HG03196 (cell line): ENCODE measurements around the gene ANKRD12.

ENCODE experiments used
- ATAC-seq: cut with Tn5 transposase; IDR thresholded peaks from one replicate; pipeline ENCODE4 v1.9.1; 2021; ENCODE audit not compliant: unreplicated experiment

The ANKRD12 gene

DNA sequence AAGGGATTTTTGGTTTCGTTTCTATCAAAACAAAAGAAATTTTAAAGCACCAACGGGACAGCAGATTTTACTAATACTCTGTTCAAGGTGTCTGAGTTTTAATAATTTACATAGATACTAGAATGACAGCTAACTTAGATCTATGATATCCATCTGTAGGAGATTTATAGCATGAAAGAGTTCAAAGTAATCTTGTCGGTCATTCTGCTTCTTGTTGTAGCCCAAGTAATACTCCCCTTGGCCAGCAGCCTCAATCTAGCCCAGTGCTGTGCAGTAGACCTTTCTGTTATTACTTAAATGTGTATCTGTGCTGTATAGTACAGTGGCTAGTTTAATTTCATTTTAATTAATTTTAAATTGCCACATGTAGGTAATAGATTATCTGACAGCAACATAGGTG, 44.7 kb downstream of the ANKRD12 start:
- no peak for ATAC-seq

DNA sequence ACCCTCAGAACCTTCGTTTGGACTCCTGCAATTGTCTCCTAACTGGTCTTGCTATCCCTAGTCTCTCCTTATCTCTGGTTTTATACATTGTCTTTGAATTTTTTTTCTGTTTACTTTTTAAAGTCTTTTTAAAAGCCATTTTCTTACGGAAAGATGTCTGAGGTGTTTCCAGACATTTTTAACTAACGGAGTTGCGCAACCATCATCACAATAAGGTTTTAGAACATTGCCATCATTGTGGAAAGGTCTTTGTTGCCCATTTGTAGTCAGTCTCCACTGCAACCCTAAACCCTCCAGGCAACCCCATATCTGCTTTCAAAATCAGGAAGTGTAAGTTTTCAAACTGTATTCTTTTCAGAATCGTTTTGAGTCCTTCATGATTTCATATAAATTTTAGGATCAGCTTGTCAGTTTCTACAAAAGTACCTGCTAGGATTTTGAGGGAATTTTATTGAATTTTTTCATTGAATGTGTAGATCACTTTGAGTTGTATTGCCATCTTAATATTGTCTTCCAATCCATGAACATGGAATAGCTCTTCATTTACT, 46.3 kb downstream of the ANKRD12 start:
- ATAC-seq, result no peak

DNA sequence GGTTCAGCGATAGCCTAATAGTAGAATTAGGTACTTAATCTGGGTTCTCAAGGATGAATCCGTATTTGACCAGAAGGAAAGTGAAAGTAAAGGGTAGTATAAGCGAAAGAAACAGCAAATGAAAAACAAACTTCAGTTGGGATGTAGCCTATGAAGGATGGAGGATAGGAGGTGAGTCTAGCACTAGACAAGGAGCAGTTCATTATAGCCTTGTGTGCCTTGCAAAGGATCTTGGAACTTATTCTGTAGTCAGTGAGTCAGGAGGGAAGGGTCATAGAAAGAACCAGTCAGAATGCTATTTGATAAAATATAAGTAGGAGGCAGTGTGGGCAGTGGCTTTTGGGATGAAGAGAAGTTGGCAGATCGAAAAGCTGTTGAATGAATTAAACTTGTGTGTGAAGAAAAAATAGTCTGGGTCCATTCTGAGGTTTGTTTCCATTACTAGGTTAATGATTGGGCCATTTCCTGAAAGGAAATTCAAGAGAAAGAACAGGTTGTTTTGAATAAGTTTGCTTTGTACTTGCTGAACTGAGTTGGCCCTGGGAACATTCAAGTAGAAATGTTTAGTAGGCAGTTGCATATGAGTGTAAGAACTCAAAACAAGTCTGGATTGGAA, 48.5 kb downstream of the ANKRD12 start:
- ATAC-seq, result no peak

DNA sequence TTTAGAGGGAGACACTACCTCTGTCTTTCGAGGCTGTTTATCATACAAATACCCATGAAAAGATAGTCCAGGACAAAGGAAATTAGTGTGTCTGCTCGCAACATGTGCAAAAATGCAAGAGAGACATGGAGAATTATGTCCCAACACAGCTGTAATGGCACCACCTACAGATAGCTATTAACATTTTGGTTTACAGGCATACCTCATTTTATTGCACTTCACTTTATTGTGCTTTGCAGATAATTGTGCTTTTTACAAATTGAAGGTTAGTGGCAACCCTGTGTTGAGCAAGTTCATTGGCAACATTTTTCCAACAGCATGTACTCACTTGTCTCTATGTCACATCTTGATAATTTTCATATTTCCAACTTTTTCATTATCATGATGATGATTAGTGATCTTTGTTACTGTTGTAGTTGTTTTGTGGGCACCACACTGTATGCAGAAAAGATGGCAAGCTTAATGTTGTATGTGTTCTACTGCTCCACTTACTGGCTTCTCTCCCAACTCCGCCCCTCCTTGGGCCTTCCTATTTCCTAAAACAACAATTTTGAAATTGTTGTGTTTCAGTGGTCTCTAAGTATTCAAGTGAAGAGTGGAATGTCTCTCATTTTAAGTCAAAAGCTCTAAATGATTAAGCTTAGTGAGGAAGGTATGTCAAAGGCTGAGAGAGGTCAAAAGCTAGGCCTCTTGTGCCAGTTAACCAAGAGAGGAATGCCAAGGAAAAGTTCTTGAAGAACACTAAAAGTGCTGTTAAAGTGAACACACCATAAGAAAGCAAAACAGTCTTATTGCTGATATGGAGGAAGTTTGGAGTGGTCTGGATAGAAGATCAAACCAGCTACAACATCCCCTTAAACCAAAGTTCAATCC, 52.0 kb downstream of the ANKRD12 start:
- ATAC-seq, result no peak

DNA sequence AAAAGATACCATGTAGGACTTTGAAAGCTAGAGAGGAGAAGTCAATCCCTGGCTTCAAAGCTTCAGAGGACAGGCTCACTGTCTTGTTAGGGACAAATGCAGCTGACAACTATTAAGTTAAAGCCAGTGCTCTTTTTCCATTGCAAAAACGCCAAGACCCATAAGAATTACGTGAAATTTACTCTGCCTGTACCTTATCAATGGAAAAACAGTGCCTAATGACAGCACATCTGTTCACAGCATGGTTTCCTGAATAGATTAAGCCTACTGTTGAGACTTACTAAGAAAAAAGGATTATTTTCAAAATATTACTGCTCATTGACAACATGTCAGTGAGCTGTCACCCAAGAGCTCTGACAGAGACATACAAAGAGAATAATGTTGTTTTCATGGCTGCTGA, 52.9 kb downstream of the ANKRD12 start:
- ATAC-seq, result no peak

DNA sequence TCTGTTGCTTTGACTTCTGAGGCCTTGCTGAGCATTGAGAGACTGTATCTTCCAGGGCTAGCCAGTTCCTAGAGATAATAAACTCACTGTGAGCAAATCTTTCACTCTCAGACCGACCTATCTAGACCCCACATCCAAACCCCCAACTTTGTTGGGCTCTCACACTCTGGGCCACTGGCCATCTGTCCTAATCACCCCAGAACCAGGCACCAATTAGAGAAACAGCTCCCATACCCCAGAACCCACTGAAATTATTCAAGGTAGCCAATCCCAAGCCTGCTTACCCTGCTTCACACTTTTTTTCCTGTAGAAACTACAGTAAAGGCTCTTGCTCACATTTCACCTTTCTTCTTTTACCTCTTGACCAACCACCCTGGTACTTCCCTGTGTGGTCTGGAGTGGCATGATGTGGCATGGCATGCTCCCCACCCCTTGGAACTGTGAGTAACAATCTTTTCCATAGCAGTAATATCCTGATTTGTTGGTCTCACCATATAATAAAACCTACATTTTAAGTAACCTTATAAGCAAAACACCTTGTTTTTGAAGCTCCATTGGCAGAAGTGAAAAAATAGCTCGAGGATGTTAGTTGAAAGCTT, 55.2 kb downstream of the ANKRD12 start:
- no peak for ATAC-seq

DNA sequence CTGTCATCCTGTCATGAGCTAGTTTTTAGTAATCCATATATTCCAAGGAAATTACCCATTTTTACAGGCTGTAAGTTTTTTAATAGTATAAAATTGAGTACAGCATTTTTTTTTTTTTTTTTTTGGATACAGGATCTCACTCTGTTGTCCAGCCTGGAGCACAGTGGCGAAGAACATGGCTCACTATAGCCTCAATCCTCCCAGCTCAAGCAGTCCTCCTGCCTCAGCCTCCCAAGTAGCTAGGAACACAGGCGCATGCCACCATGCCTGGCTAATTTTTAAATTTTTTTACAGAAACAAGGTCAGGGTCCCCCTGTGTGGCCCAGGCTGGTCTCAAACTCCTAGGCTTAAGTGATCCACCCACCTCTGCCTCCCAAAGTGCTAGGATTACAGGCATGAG, 56.5 kb downstream of the ANKRD12 start:
- no peak for ATAC-seq

DNA sequence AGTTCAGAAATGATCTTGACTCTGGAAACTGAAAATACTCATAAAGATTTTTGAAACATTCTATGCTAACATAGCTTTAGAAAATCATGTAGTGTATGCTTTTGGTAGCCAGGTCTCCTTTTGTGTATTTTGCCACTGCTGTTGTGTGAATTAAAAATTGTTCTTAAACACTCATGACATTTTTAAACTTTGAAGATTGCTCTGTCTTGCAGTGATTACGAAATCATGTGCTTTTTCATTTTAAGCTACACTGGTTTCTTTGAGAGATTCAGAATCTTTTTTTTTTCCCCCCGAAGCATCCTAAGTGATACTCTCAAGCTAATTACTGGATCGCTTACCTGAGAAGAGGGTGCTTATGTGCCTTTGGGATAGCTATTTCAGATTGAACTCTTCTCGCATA, 60.0 kb downstream of the ANKRD12 start:
- ATAC-seq, result no peak

DNA sequence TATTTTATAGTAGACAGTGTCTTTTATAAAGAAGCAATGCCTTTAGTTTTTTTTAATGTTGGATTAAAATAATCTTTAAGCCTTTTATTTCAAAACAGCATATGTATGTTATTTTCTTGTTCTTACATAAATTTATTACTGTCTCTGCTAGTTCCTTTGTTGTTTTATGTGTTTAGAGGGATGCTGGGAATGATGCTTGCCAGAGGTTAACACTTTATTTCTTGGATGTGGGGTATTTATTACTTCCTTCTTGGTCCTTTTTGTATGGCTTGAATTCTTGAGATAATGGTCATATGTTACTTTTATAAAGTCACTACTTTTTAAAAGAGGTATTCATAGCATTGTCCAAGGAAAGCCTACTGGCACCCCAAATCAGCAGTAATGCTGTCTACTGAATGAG, 63.1 kb downstream of the ANKRD12 start:
- no peak for ATAC-seq

DNA sequence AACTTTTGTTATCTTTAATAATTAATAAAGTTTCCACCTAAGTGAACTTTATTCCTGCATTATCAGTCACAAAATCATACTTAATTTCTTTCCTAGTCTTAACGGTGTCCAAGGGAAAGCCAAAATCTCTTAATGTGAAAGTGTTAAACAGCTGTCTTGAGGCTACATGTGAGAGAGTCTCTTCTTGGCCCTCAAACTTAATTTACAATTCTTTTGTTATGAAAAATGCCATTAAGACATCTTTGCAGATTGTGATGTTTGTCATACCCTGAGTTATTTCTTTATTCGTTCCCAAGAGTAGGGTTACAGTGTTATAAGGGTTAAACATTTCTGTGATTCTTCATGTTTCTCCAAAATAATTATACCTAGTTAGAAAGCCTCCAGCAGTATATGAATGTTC, 64.6 kb downstream of the ANKRD12 start:
- no peak for ATAC-seq

DNA sequence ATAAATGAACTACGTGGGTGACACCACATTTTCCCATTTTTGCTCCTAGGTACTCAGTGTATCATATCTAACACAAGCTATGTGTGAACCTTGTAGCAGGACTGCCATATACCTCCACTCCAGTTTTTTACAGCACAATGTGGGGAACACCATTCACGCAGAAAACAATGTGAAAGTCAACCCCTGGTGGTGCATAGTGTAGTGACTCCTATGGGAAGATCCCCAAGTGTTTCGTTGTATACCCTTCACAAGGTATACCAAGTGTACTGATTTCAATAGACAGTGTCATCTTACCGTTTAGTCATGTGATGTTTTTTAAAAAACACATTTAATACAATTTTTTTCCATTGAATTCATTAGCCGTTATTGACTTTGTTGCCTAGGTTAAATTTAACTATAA, 68.1 kb downstream of the ANKRD12 start:
- no peak for ATAC-seq

DNA sequence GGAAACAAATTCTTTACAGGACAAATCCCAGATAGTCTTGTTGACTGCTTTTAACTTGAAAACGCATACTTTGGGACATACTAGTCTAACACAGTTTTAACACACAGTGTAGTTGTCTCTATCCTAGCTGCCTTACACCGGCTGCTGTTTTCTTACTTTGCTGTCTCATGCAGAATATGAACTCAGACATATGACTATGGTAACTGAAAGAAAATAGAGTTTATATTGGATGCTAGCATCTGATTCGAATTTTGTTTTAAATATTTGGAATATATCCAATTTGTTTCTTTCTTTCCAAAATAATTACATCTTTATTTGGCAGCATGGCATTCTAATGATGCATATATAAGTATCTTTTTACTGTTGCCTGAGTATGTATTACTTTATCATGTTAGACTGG, 69.8 kb downstream of the ANKRD12 start:
- ATAC-seq, result no peak

DNA sequence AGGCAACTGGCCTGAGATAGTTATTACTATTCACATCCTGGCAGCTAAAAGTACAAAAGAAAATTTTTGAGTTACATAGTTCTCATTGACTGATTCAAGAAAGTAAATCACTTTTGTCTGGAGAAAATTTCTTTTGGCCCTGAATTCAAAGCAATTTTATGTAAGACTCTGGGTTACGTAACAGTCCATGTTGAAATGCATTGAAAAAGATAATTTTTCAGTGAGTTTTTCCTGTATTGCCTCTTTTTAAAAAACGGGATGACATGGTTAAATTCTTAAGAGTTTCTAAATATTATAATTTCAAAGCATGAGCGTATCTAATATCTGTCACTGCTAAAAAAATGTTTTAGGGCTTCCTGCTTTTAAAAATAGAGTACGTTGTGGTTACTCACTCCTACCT, 72.7 kb downstream of the ANKRD12 start:
- no peak for ATAC-seq

DNA sequence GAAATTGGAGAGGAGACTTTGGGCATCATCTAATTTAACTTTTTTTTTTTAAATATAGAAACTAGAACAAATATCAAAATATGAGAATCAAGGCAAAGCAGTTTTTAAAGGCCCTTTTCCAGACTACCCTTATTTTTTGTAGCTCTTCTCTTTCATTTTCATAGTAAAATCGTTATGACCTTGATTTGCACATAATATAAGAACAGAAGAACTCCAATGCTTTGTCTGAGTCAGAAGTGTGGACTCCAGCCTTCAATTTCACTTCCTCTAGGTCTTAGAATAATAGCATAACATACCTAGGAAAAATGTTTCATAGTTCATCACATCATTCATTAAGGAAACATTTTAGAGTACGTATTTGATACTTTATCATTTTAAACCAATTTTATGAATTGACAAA, 74.4 kb downstream of the ANKRD12 start:
- no peak for ATAC-seq

DNA sequence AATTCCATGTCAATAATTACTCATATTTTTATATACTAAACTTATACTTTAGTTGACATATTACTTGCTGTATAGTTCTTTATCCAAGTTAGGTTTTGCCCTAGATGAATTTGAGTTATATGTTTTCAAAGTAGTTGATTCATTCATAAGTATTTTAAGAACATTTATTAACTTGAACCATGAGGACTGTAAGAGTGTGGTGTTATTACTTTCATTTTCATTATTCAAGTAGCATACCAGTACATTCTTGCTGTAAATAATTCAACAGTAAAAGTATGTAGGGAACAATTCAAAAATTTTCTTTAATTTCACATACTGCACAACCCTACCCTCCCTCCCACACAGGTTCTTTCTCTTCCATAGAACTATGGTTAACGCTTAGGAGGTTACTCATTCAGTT, 75.4 kb downstream of the ANKRD12 start:
- ATAC-seq, result no peak

DNA sequence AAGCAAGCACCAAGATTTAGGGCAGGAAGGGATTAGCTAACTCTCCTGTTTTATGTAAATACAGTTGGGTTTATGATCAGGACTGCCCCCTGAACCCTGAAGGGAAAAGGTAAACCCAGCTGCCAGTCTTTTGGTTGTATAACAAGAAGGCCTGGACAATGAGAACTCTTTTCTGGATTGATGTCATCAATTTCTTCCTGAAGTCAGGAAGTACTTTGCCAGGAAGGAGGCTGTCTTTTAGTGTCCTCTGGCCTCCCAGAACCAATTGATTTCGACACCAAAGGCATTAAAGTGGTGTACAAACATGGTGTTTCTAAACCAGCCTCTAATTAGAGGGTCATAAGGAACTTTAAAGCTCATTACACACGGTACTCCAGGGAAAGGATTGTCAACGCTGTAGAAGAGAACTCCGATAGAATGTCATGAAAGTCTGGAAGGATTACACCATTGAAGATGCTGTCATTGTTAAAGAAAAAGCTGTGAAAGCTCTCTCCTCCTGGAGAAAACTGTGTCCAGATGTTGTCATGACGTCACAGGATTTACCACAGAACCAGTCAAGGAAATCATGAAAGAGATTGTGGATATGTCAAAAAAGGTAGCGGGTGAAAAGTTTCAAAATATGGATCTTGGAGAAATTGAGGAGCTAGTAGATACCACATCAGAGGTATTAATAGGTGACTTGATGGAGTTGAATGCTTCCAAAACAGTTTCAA, 78.8 kb downstream of the ANKRD12 start:
- ATAC-seq, result no peak

DNA sequence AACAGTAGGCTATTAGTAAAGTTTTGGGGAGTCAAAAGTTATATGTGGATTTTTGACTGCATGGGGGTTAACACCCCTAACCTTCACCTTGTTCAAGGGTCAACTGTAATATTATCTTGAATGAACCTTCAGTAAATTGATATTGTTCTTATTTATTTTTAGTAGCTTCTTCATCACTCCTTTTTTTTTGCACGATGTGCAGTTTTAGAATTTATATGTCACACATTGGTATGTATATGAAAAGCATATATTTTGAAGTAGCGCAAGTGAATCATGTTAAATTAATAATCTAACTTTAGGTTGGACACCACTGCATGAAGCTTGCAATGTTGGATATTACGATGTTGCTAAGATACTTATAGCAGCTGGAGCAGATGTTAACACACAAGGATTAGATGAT, 79.9 kb downstream of the ANKRD12 start:
- no peak for ATAC-seq

DNA sequence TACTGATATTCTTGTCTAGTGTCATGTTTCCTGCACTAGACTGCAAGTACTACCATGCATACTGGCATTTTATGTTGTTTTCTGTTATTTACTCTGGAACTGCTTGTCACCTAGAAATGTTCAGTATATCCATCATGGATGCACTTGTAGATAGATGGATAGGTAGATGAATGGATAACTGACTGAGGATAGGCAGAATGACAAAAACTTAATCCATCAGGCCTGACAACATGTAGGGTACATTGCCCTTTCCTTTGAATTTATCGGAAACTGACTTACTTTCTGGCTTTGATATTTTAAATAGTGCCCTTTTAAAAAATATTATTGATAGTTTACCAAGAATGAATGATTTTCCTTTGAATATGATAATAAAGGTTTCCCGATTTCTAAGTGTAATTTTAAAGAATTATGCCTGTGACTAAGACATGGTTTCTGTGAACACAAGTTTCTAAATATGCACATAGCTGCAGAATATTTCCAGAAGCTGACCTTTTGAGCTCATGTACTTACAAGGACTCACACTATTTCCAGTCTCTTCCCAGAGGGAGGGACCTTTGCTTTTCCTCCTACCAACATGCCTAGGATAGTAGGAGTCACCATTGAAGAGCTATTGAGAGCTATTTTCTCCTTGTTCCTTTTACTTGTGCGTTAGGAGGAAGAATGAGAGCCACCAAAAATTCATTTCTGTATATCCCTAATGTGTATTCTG, 81.3 kb downstream of the ANKRD12 start:
- ATAC-seq, result no peak

DNA sequence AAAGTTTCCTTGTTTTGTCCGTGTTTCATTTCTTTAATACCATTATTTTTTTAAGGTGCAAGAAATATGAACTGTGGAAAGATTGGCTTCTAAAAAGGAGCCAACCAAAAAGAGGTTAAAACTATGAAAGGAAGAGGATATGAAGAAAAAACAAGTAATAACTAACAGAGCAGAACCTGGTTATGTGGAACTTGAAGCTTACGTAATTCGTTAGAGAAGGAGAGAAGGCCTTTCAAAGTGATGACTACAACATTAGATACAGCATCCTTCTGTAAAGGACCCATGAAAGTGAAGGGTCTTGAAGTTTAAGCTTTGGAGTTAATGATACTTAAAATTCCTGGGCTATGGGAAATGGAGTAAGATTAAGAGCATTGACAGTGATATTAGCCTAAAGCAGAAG, 84.5 kb downstream of the ANKRD12 start:
- no peak for ATAC-seq

DNA sequence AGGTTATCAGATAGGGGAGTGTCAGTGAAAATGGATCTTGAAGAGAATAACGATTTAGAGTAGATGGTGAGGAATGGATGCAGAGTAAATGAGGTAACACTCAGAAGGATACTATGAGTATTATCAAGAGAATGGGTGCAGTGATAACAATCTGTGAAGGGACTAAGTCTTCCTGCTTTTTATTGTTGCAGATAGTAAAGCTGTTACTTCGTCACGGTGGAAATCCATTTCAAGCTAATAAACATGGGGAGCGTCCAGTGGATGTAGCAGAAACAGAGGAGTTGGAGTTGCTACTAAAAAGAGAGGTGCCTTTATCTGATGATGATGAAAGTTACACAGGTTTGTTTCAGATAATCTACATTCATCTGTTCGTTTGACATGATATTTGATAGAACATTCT, 85.1 kb downstream of the ANKRD12 start:
- no peak for ATAC-seq

DNA sequence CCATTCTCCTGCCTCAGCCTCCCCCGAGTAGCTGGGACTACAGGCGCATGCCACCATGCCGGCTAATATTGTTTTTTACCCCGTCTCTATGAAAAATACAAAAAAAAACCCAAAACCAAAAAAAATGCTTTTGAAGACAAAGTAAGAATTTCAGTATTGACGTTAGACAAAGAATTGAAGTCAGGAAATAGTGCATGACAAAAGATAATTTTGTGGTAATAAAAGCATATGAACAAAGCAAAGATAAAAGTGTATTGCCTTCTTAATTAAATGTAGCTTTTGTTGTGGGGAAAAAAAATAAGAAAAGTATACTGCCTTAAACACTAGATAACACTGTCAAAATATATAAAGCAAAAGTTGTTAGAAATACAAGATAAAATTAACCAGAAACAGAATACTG, 86.8 kb downstream of the ANKRD12 start:
- no peak for ATAC-seq
